H9 (cell line): ENCODE measurements around the gene TNFAIP3. TPM values are rescaled to one million over a fixed set of nuclear protein-coding genes. Genes with fewer than 3 reads are reported as not detected.

Experiments used
- DNase-seq: peaks from one replicate; pipeline ENCODE4 v3.0.0-alpha.2; 2017
- H2AFZ ChIP-seq: one replicate; pipeline ENCODE4 v1.6.1; 2013; ENCODE audit warnings: mild to moderate bottlenecking, low read length, control low read depth, moderate library complexity
- H2AK5ac ChIP-seq: 2 replicates; pipeline ENCODE4 v1.6.1; 2013; ENCODE audit warnings: low read length, control low read depth, mixed read lengths; ENCODE audit not compliant: insufficient read length
- H2BK120ac ChIP-seq: one replicate; pipeline ENCODE4 v1.6.1; 2013; ENCODE audit warnings: low read depth, mild to moderate bottlenecking, low read length, control low read depth, inconsistent platforms; ENCODE audit not compliant: poor library complexity, severe bottlenecking
- H2BK12ac ChIP-seq: 2 replicates; pipeline ENCODE4 v1.6.1; 2013; ENCODE audit warnings: low read length, control low read depth, mixed read lengths, low read depth; ENCODE audit not compliant: insufficient read length
- H2BK15ac ChIP-seq: 2 replicates; pipeline ENCODE4 v1.6.1; 2013; ENCODE audit warnings: low read depth, low read length, control low read depth
- H2BK20ac ChIP-seq: one replicate; pipeline ENCODE4 v1.6.1; 2013; ENCODE audit warnings: low read depth, mild to moderate bottlenecking, low read length, control low read depth, inconsistent platforms; ENCODE audit not compliant: poor library complexity, severe bottlenecking
- H2BK5ac ChIP-seq: 2 replicates; pipeline ENCODE4 v1.6.1; 2013; ENCODE audit warnings: low read length, control low read depth, mixed read lengths; ENCODE audit not compliant: insufficient read length
- H3K14ac ChIP-seq: 2 replicates; pipeline ENCODE4 v1.6.1; 2013; ENCODE audit warnings: low read length, control low read depth; ENCODE audit not compliant: insufficient read depth
- H3K18ac ChIP-seq: 2 replicates; pipeline ENCODE4 v1.6.1; 2013; ENCODE audit warnings: low read depth, mild to moderate bottlenecking, mixed read lengths, low read length, control low read depth; ENCODE audit not compliant: insufficient read length
- H3K23ac ChIP-seq: 2 replicates; pipeline ENCODE4 v1.6.1; 2013; ENCODE audit warnings: low read length, control low read depth, mixed read lengths, low read depth; ENCODE audit not compliant: insufficient read length
- H3K23me2 ChIP-seq: 2 replicates; pipeline ENCODE4 v1.6.1; 2013; ENCODE audit warnings: low read depth, mild to moderate bottlenecking, mixed read lengths, low read length, control low read depth; ENCODE audit not compliant: insufficient read length, poor library complexity, severe bottlenecking
- H3K27ac ChIP-seq: 2 replicates; pipeline ENCODE4 v1.5.1; 2013; ENCODE audit warnings: low read length, control low read depth, mixed read lengths, low read depth; ENCODE audit not compliant: insufficient read length
- H3K27me3 ChIP-seq: 2 replicates; pipeline ENCODE4 v1.6.1; 2013; ENCODE audit warnings: low read length, control low read depth, inconsistent platforms; ENCODE audit not compliant: insufficient read depth
- H3K4ac ChIP-seq: 2 replicates; pipeline ENCODE4 v1.6.1; 2013; ENCODE audit warnings: low read depth, mild to moderate bottlenecking, control low read depth, inconsistent platforms, low read length, moderate library complexity
- H3K4me1 ChIP-seq: 2 replicates; pipeline ENCODE4 v1.6.1; 2013; ENCODE audit warnings: low read length, control low read depth, inconsistent platforms; ENCODE audit not compliant: insufficient read depth
- H3K4me2 ChIP-seq: 2 replicates; pipeline ENCODE4 v1.6.1; 2013; ENCODE audit warnings: low read length, control low read depth, mixed read lengths; ENCODE audit not compliant: insufficient read length, insufficient read depth
- H3K56ac ChIP-seq: 2 replicates; pipeline ENCODE4 v1.6.1; 2013; ENCODE audit warnings: low read depth, mild to moderate bottlenecking, mixed read lengths, low read length, control low read depth; ENCODE audit not compliant: insufficient read length
- H3K79me1 ChIP-seq: 2 replicates; pipeline ENCODE4 v1.6.1; 2013; ENCODE audit warnings: low read depth, mild to moderate bottlenecking, moderate library complexity, low read length, control low read depth, inconsistent platforms; ENCODE audit not compliant: insufficient read depth, poor library complexity, severe bottlenecking
- H3K79me2 ChIP-seq: 2 replicates; pipeline ENCODE4 v1.6.1; 2013; ENCODE audit warnings: low read length, control low read depth, inconsistent platforms; ENCODE audit not compliant: insufficient read depth
- H3K9ac ChIP-seq: 2 replicates; pipeline ENCODE4 v1.6.1; 2013; ENCODE audit warnings: low read length, control low read depth, mixed read lengths; ENCODE audit not compliant: insufficient read length; ENCODE audit errors: extremely low read depth
- H3K9me3 ChIP-seq: one replicate; pipeline ENCODE4 v1.6.1; 2013; ENCODE audit warnings: low read depth, low read length, inconsistent platforms; ENCODE audit not compliant: control insufficient read depth
- H3T11ph ChIP-seq: one replicate; pipeline ENCODE4 v1.6.1; 2013; ENCODE audit warnings: mild to moderate bottlenecking, low read length, control low read depth, inconsistent platforms
- H4K20me1 ChIP-seq: one replicate; pipeline ENCODE4 v1.6.1; 2013; ENCODE audit not compliant: control insufficient read depth, insufficient read length, insufficient read depth
- H4K5ac ChIP-seq: 2 replicates; pipeline ENCODE4 v1.6.1; 2013; ENCODE audit warnings: low read depth, mild to moderate bottlenecking, mixed read lengths, low read length, control low read depth; ENCODE audit not compliant: insufficient read length
- H4K8ac ChIP-seq: replicated peaks from 2 replicates; pipeline ENCODE4 v1.6.1; 2013; ENCODE audit warnings: low read length, control low read depth, mixed read lengths, low read depth; ENCODE audit not compliant: insufficient read length
- H4K91ac ChIP-seq: 2 replicates; pipeline ENCODE4 v1.6.1; 2013; ENCODE audit warnings: low read depth, mild to moderate bottlenecking, moderate library complexity, mixed read lengths, low read length, control low read depth; ENCODE audit not compliant: insufficient read length
- H3K27ac Mint-ChIP-seq, 3 experiments: 2 replicates in 2 of 3; 3 replicates in 1 of 3; pipeline ENCODE4 v1.8.0; 2020 to 2021; ENCODE audit warnings: mixed read lengths in 3 of 3, mild to moderate bottlenecking in 1 of 3, moderate library complexity in 1 of 3
- H3K27me3 Mint-ChIP-seq: 2 replicates; pipeline ENCODE4 v1.8.0; 2021; ENCODE audit warnings: low read depth, mild to moderate bottlenecking, moderate library complexity, mixed read lengths
- H3K36me3 Mint-ChIP-seq, 3 experiments: 2 replicates in 2 of 3; 3 replicates in 1 of 3; pipeline ENCODE4 v1.8.0; 2020 to 2021; ENCODE audit warnings: low read depth in 3 of 3, mixed read lengths in 3 of 3; ENCODE audit not compliant: insufficient read depth in 1 of 3
- H3K4me1 Mint-ChIP-seq, 2 experiments: 2 replicates each; pipeline ENCODE4 v1.8.0; 2020; ENCODE audit warnings: mixed read lengths in 2 of 2
- H3K4me3 Mint-ChIP-seq, 2 experiments: 2 replicates in 1 of 2; 3 replicates in 1 of 2; pipeline ENCODE4 v1.8.0; 2020 to 2021; ENCODE audit warnings: mild to moderate bottlenecking in 2 of 2, mixed read lengths in 2 of 2, moderate library complexity in 1 of 2
- H3K9me3 Mint-ChIP-seq, 2 experiments: 2 replicates in 1 of 2; 3 replicates in 1 of 2; pipeline ENCODE4 v1.8.0; 2020; ENCODE audit warnings: mild to moderate bottlenecking in 2 of 2, mixed read lengths in 2 of 2, moderate library complexity in 1 of 2
- CTCF ChIP-seq: fragments of 200-600 bp; sonication (generic); conservative IDR thresholded peaks from 3 replicates; pipeline ENCODE4 v1.8.0; 2021; ENCODE audit warnings: antibody characterized with exemption, mild to moderate bottlenecking
- WGBS: extraction: QIAGEN DNeasy Blood & Tissue Kit; methylation state at CpG from one replicate; pipeline ENCODE4 v1.1.7; 2013; ENCODE audit warnings: missing lambda C conversion rate, low lambda C conversion rate, mixed read lengths; ENCODE audit not compliant: insufficient read length; ENCODE audit errors: extremely low coverage; 5-methylcytosine and 5-hydroxymethylcytosine counted together
- total RNA-seq: library from RNA; stranded (reverse); gene quantifications from 2 replicates; pipeline ENCODE4 v1.2.1, GENCODE V29; 2021

TNFAIP3 gene
- total RNA-seq, 1 experiment from 2014 or later: 3.7 TPM

GRCh38 chr6:137832110-137832509 is 34.9 kb upstream of the TNFAIP3 start:
- H2AFZ ChIP-seq: no peak overlapping the region
- no peak overlapping the region for H3T11ph ChIP-seq
- H2BK15ac ChIP-seq: no peak overlapping the region
- H4K5ac ChIP-seq: no peak overlapping the region
- no peaks in the 10 kb centered on the region for H3K79me1 ChIP-seq
- H2BK12ac ChIP-seq: no peak overlapping the region
- WGBS: no CpG with 5 or more reads among the region's 3 CpGs
- no peak overlapping the region for H3K9ac ChIP-seq
- no peak overlapping the region for H3K18ac ChIP-seq
- H3K9me3 ChIP-seq: no peaks in the 10 kb centered on the region
- Mint-ChIP-seq H3K9me3 (peaks cover 0 to 8% of the 10 kb centered on the region in 2 experiments; a peak in 2 of 5 replicates), H3K4me1 (peaks cover 5 to 7% of the 10 kb centered on the region in 2 experiments; a peak in 2 of 4 replicates), H3K27me3 (no peaks in the 10 kb centered on the region), H3K27ac (no peak overlapping the region), H3K36me3 (no peaks in the 10 kb centered on the region), H3K4me3 (no peak overlapping the region)
- no peak overlapping the region for H3K56ac ChIP-seq
- no peak overlapping the region for H3K23ac ChIP-seq
- H3K27me3 ChIP-seq: no peaks in the 10 kb centered on the region
- no peak overlapping the region for H2BK20ac ChIP-seq
- no peaks in the 10 kb centered on the region for H3K4me1 ChIP-seq
- no peak overlapping the region for H3K27ac ChIP-seq
- DNase-seq: no peak
- H2AK5ac ChIP-seq: no peak overlapping the region
- H3K14ac ChIP-seq: no peak overlapping the region
- no peak overlapping the region for H4K91ac ChIP-seq
- no peak overlapping the region for H2BK120ac ChIP-seq
- H4K8ac ChIP-seq: no peak overlapping the region
- H3K23me2 ChIP-seq: no peaks in the 10 kb centered on the region
- H3K4me2 ChIP-seq: no peak overlapping the region
- no peak overlapping the region for H3K4ac ChIP-seq
- H4K20me1 ChIP-seq: no peaks in the 10 kb centered on the region
- TF ChIP-seq CTCF: no peak
- H2BK5ac ChIP-seq: no peak overlapping the region
- H3K79me2 ChIP-seq: no peaks in the 10 kb centered on the region
